K562 (cell line): ENCODE measurements around the gene TRABD. TPM values are rescaled to one million over a fixed set of nuclear protein-coding genes. Genes with fewer than 3 reads are reported as not detected.

ENCODE experiments used
- ATAC-seq: fragments of 200-7000 bp; cut with Tn5 transposase; 3 replicates; pipeline ENCODE4 v1.9.1; 2020; ENCODE audit warnings: moderate library complexity
- BruUV-seq: library from RNA; stranded (reverse); fragments of 400-500 nt; replicated peaks from 2 replicates; lab custom pipeline; 2021; lab: Mats Ljungman, UMichigan
- CTCF ChIA-PET: fragments of 300-600 bp; formaldehyde crosslinking; extraction: SDS; loops from one replicate; lab custom pipeline; 2021; ENCODE audit warnings: low intra/inter-chr PET ratio; lab: Yijun Ruan, JAX
- POLR2A ChIA-PET: fragments of 300-600, 350-650 bp; sonication (Branson Sonifier 250); formaldehyde crosslinking; extraction: SDS; loops from one replicate; lab custom pipeline; 2021; ENCODE audit warnings: antibody characterized with exemption, inconsistent platforms; lab: Yijun Ruan, JAX
- DNase-seq, 4 experiments: peaks; one replicate each; pipeline versions ENCODE4 v3.0.0 to v3.0.0-alpha.2; 2011 to 2018; ENCODE audit warnings: low spot score in 3 of 4, mixed read lengths in 3 of 4; ENCODE audit errors: extremely low read depth in 1 of 4
- FAIRE-seq: peaks from 2 replicates; lab custom pipeline; 2011; peaks lifted over from hg19 to GRCh38; lab: Jason Lieb, UNC
- H2AFZ ChIP-seq: 2 replicates; pipeline ENCODE4 v1.6.0; 2011; ENCODE audit warnings: low read depth, low read length, control low read depth, inconsistent platforms
- H3K27ac ChIP-seq: fragments of 200-600 bp; 3 replicates; pipeline ENCODE4 v1.8.0; 2011; ENCODE audit warnings: low read depth, mild to moderate bottlenecking, control low read depth, inconsistent platforms, low read length, moderate library complexity, mixed read lengths; ENCODE audit errors: extremely low read depth
- H3K27me3 ChIP-seq, 2 experiments: fragments of 300-600 bp in 1 of 2; 2 replicates in 1 of 2; 3 replicates in 1 of 2; pipeline versions ENCODE4 v1.6.0 to v1.8.0; 2011; ENCODE audit warnings: inconsistent platforms in 2 of 2, low read length in 2 of 2, mild to moderate bottlenecking in 1 of 2, mixed read lengths in 1 of 2, moderate library complexity in 1 of 2; ENCODE audit not compliant: control insufficient read depth in 2 of 2, insufficient read depth in 2 of 2
- H3K36me3 ChIP-seq: fragments of 300-600 bp; 3 replicates; pipeline ENCODE4 v1.8.0; 2011; ENCODE audit warnings: mild to moderate bottlenecking, low read length, inconsistent platforms; ENCODE audit not compliant: control insufficient read depth, insufficient read depth
- H3K4me1 ChIP-seq, 2 experiments: fragments of 200-600 bp in 1 of 2; replicated peaks in 1 of 2; 2 replicates in 1 of 2; 3 replicates in 1 of 2; pipeline versions ENCODE4 v1.5.1 to v1.8.0; 2011; ENCODE audit warnings: inconsistent platforms in 2 of 2, low read length in 2 of 2, mild to moderate bottlenecking in 1 of 2, mixed read lengths in 1 of 2, moderate library complexity in 1 of 2; ENCODE audit not compliant: control insufficient read depth in 2 of 2, insufficient read depth in 2 of 2
- H3K4me2 ChIP-seq: 2 replicates; pipeline ENCODE4 v1.6.1; 2011; ENCODE audit warnings: low read length, control low read depth, inconsistent platforms, mixed read lengths; ENCODE audit not compliant: insufficient read depth
- H3K4me3 ChIP-seq: fragments of 200-600 bp; sonication (generic), shearing (Covaris generic); 2 replicates; pipeline ENCODE4 v1.5.1; 2016; ENCODE audit warnings: control low read depth, inconsistent platforms
- H3K79me2 ChIP-seq: fragments of 200-600 bp; 3 replicates; pipeline ENCODE4 v1.8.0; 2011; ENCODE audit warnings: low read length, inconsistent platforms; ENCODE audit not compliant: control insufficient read depth, insufficient read depth
- H3K9ac ChIP-seq, 2 experiments: 2 replicates each; pipeline versions ENCODE4 v1.6.0 to v1.6.1; 2011; ENCODE audit warnings: low read depth in 2 of 2, low read length in 2 of 2, control low read depth in 1 of 2, inconsistent platforms in 1 of 2, mild to moderate bottlenecking in 1 of 2, mixed read lengths in 1 of 2; ENCODE audit not compliant: insufficient read depth in 1 of 2
- H3K9me1 ChIP-seq: one replicate; pipeline ENCODE4 v1.6.0; 2011; ENCODE audit warnings: inconsistent platforms, mild to moderate bottlenecking, low read length, moderate library complexity; ENCODE audit not compliant: control insufficient read depth, insufficient read depth
- H3K9me3 ChIP-seq: replicated peaks from 2 replicates; pipeline ENCODE4 v1.5.1; 2011; ENCODE audit warnings: low read depth, low read length, inconsistent platforms; ENCODE audit not compliant: control insufficient read depth, insufficient read depth
- H4K20me1 ChIP-seq: replicated peaks from 2 replicates; pipeline ENCODE4 v1.6.1; 2011; ENCODE audit warnings: low read length, inconsistent platforms, mixed read lengths; ENCODE audit not compliant: control insufficient read depth, insufficient read depth
- POLR2A ChIP-seq: fragments of 450-650 bp; conservative IDR thresholded peaks from 2 replicates; pipeline ENCODE4 v1.6.1; 2016
- POLR2G ChIP-seq: fragments of 200-400 bp; formaldehyde crosslinking; IDR thresholded peaks from 2 replicates; pipeline ENCODE4 v1.6.1; 2017; ENCODE audit warnings: low read depth, mild to moderate bottlenecking, antibody characterized with exemption, low read length, moderate library complexity
- RBFOX2 ChIP-seq: fragments of 200-400 bp; formaldehyde crosslinking; IDR thresholded peaks from 2 replicates; pipeline ENCODE4 v1.6.1; 2017; ENCODE audit warnings: low read depth, mild to moderate bottlenecking, low read length, moderate library complexity
- TARDBP ChIP-seq: fragments of 450-650 bp; IDR thresholded peaks from 2 replicates; pipeline ENCODE4 v1.6.1; 2016
- WGBS: fragments of 100-300 bp; shearing (Covaris generic); methylation state at CpG from one replicate; pipeline ENCODE4 v1.1.6; 2016; ENCODE audit warnings: low coverage, mixed read lengths; ENCODE audit not compliant: insufficient coverage; ENCODE audit errors: missing lambda C conversion rate; 5-methylcytosine and 5-hydroxymethylcytosine counted together
- in situ Hi-C: fragments of 300-500 bp; cut with MboI; formaldehyde crosslinking; loops from 4 replicates; pipeline ENCODE4 v1.15.0; 2018; ENCODE audit warnings: inconsistent platforms, mixed read lengths
- intact Hi-C: fragments of 100-400 bp; cut with micrococcal nuclease; formaldehyde crosslinking; loops from 2 replicates; pipeline ENCODE4 v1.14.2; 2022
- polyA plus RNA-seq, 8 experiments: library from polyadenylated mRNA; depleted of rRNA in 4 of 8; stranded (reverse) in 5 of 8; unstranded in 3 of 8; fragments of >200 nt; fragmentation: Nextera tagmentation in 2 of 8; fragmentation: Illumina TruSeq in 1 of 8; extraction: Ambion mirVana in 2 of 8; extraction: Trizol in 1 of 8; gene quantifications; 2 replicates each; pipeline versions ENCODE4 v1.2.1 to v1.2.3, GENCODE V29; 2011 to 2014; ENCODE audit warnings: inconsistent platforms in 1 of 8, missing spikeins in 1 of 8
- total RNA-seq, 7 experiments: library from RNA; depleted of rRNA in 6 of 7; stranded (reverse); fragments of >200 nt in 6 of 7; fragmentation: Illumina TruSeq in 2 of 7; extraction: Trizol in 2 of 7; gene quantifications; 2 replicates each; pipeline versions ENCODE4 v1.2.1 to v1.2.3, GENCODE V29; 2011 to 2021; ENCODE audit warnings: low replicate concordance in 1 of 7

Gene TRABD
- total and polyA plus RNA-seq, 9 of the 15 experiments (the other 6 are each of a cell fraction or from before 2014, with no cell fraction given): 0.08 to 62.9 (median 14.0) TPM

DNA sequence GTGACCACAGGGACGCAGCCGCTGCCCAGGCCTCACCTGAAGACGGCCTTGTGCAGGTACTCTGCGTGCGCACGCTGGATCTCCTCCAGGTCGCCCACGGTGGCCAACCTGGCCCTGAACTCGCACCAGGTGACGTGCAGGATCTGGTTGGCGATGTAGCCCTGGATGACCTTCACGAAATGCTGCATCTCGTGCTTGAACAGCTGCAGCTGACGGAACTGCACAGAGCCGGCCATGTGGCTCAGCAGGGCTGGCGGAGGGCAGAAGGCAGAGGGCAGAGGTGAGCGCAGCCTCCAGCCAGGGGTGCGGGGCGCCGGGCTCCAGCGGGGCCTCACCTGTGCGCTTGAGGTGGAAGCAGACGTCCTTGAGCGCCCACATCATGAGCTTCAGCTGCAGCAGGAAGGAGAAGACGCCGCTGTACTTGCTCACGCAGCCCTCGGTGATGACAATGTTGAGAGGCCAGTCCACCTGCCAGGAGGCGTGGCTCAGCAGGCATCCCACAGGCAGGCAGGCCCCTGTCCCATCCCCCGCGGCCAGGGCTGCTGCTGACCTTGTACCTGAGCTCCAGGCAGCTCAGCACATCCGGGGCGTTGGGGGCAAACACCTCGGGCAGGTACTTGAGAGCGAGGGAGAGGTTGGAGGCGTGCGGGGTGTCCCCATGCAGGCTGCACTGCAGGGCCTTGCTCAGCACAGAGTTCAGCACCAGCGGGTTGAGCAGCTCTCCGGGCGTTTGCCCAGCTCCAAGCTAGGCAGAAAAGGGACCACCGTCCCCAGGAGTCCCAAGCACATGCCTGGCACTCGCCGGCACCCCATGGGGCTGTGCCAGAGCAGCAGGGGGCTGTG is 32.7 kb downstream of the TRABD start:
- H3K4me1 ChIP-seq: peaks cover 0 to 30% of the 10 kb centered on the region in 2 experiments; a peak in 3 of 5 replicates
- H3K79me2 ChIP-seq: peaks cover 9% of the 10 kb centered on the region; the same call in 2 of the 3 replicates
- no TSS peak for BruUV-seq
- no peak for DNase-seq
- H4K20me1 ChIP-seq: no peaks in the 10 kb centered on the region
- 98% methylated on average over 14 of the region's 43 CpGs for WGBS
- no peak overlapping the region for H3K9ac ChIP-seq
- no peak overlapping the region for H2AFZ ChIP-seq
- no peak for ATAC-seq
- in situ Hi-C loops: no loop called here
- no peak for FAIRE-seq
- TF ChIP-seq RBFOX2 (peak; percentile 18; the same call in 1 of the 2 replicates), TARDBP (no peak), POLR2G (peak; percentile 60), POLR2A (0 out of 2 replicates have a peak, but pooled peaks have one; percentile 16)
- TF ChIP-seq, all 486 proteins: peak for 3
- no peaks in the 10 kb centered on the region for H3K27me3 ChIP-seq
- no peaks in the 10 kb centered on the region for H3K9me1 ChIP-seq
- H3K36me3 ChIP-seq: peaks cover 88% of the 10 kb centered on the region; the same call in 2 of the 3 replicates
- intact Hi-C loops: no loop called here
- H3K27ac ChIP-seq: no peak overlapping the region
- 0 out of 2 replicates have a peak, but pooled peaks cover 1% of the 10 kb centered on the region for H3K9me3 ChIP-seq
- no peak overlapping the region for H3K4me2 ChIP-seq
- H3K4me3 ChIP-seq: no peak overlapping the region
- CTCF ChIA-PET: no interaction called here
- POLR2A ChIA-PET: interaction anchor here (0.7 to 1.1 kb wide), 2 partner anchors 9 to 21 kb away, joined by 3 to 4 read pairs; no protein-coding TSS in a partner anchor
